Measurements from ENCODE around the gene JAG2. TPM values are rescaled to one million over a fixed set of nuclear protein-coding genes. Genes with fewer than 3 reads are reported as not detected.

JAG2 gene
- total RNA-seq, 3 donors from 2014 or later: 4.2 to 15.4 (median 13.1) TPM

- intact Hi-C loops (cut with DNase I; ENCODE audit: low total_unique reads): no loop called here
Measured at GRCh38 chr14:105123064-105123665, 45.4 kb downstream of the JAG2 start.

GRCh38 chr14:105120056-105120455 is 48.5 kb downstream of the JAG2 start:
- peaks cover 0 to 5% of the 10 kb centered on the region in 2 donors for H3K4me1 ChIP-seq
- no peaks in the 10 kb centered on the region for H3K27me3 ChIP-seq
- H3K9me3 ChIP-seq: peaks cover 0 to 15% of the 10 kb centered on the region in 2 donors
- peak in 1 of 2 donors; percentile 17 for DNase-seq (ENCODE audit: low spot score in 2 of 2)
- TF ChIP-seq POLR2A (IDR thresholded peaks at IDR 0.05): no peak
- no peak for TF ChIP-seq CTCF (IDR thresholded peaks at IDR 0.05)
- TF ChIP-seq POLR2AphosphoS5 (IDR thresholded peaks at IDR 0.05): no peak
- H3K27ac ChIP-seq: peak overlapping the region; percentile 61 to 63
- H3K4me3 ChIP-seq: no peak overlapping the region
- intact Hi-C loops (cut with DNase I; ENCODE audit: low total_unique reads): no loop called here
- no peaks in the 10 kb centered on the region for H3K36me3 ChIP-seq

More at GRCh38 chr14:105123064-105123665, 45.4 kb downstream of the JAG2 start:
- Histone ChIP-seq H3K27ac (no peak overlapping the region), H3K4me1 (peaks cover 0 to 5% of the 10 kb centered on the region in 2 donors), H3K4me3 (no peak overlapping the region), H3K9me3 (peaks cover 0 to 15% of the 10 kb centered on the region in 2 donors), H3K36me3 (no peaks in the 10 kb centered on the region), H3K27me3 (peaks cover 0 to 3% of the 10 kb centered on the region in 2 donors)
- DNase-seq (ENCODE audit: low spot score in 2 of 2): no peak
- TF ChIP-seq POLR2A (IDR thresholded peaks at IDR 0.05) (no peak), POLR2AphosphoS5 (IDR thresholded peaks at IDR 0.05) (no peak), CTCF (IDR thresholded peaks at IDR 0.05) (no peak)

- H3K27ac ChIP-seq: peak overlapping the region; percentile 61 to 63
- intact Hi-C loops (cut with DNase I; ENCODE audit: low total_unique reads): no loop called here
- peaks cover 0 to 5% of the 10 kb centered on the region in 2 donors for H3K4me1 ChIP-seq
- peak; percentile 12 to 17 for DNase-seq (ENCODE audit: low spot score in 2 of 2)
- H3K27me3 ChIP-seq: no peaks in the 10 kb centered on the region
- TF ChIP-seq POLR2A (IDR thresholded peaks at IDR 0.05) (no peak), CTCF (IDR thresholded peaks at IDR 0.05) (no peak), POLR2AphosphoS5 (IDR thresholded peaks at IDR 0.05) (no peak)
- no peaks in the 10 kb centered on the region for H3K36me3 ChIP-seq
- H3K4me3 ChIP-seq: peak overlapping the region in 1 of 3 donors; percentile 40
- H3K9me3 ChIP-seq: peaks cover 0 to 15% of the 10 kb centered on the region in 2 donors
Measured at GRCh38 chr14:105119408-105120025, 49.1 kb downstream of the JAG2 start.

- Histone ChIP-seq H3K4me1 (peaks cover 0 to 5% of the 10 kb centered on the region in 2 donors), H3K27ac (peak overlapping the region; percentile 72 to 82), H3K36me3 (no peaks in the 10 kb centered on the region), H3K27me3 (no peaks in the 10 kb centered on the region), H3K9me3 (peaks cover 0 to 15% of the 10 kb centered on the region in 2 donors), H3K4me3 (peak overlapping the region in 1 of 3 donors; percentile 40)
- intact Hi-C loops (cut with DNase I; ENCODE audit: low total_unique reads): no loop called here
- DNase-seq (ENCODE audit: low spot score in 2 of 2): peak; percentile 54 to 77
- TF ChIP-seq POLR2AphosphoS5 (IDR thresholded peaks at IDR 0.05) (no peak), CTCF (IDR thresholded peaks at IDR 0.05) (no peak), POLR2A (IDR thresholded peaks at IDR 0.05) (no peak)
Measured at GRCh38 chr14:105118646-105119407, 49.7 kb downstream of the JAG2 start.

All from breast epithelium (tissue), 4 donors.